GM18873 (cell line): ENCODE data around the gene CDH15.
"Not testable (repeated sequence)": the region's sequence is repeated elsewhere in the genome, so short reads cannot be mapped to it uniquely, and the experiment has no call there.

Experiments used
- ATAC-seq: cut with Tn5 transposase; IDR thresholded peaks from one replicate; pipeline ENCODE4 v1.9.1; 2021; ENCODE audit warnings: mild to moderate bottlenecking, moderate library complexity, moderate number of reproducible peaks; ENCODE audit not compliant: unreplicated experiment, low FRiP score

The CDH15 gene

GRCh38 chr16:89154390-89155183 lies 17.0 kb upstream of the CDH15 start:
- no peak for ATAC-seq

GRCh38 chr16:89155184-89155679 lies 16.3 kb upstream of the CDH15 start:
- ATAC-seq: no peak

DNA sequence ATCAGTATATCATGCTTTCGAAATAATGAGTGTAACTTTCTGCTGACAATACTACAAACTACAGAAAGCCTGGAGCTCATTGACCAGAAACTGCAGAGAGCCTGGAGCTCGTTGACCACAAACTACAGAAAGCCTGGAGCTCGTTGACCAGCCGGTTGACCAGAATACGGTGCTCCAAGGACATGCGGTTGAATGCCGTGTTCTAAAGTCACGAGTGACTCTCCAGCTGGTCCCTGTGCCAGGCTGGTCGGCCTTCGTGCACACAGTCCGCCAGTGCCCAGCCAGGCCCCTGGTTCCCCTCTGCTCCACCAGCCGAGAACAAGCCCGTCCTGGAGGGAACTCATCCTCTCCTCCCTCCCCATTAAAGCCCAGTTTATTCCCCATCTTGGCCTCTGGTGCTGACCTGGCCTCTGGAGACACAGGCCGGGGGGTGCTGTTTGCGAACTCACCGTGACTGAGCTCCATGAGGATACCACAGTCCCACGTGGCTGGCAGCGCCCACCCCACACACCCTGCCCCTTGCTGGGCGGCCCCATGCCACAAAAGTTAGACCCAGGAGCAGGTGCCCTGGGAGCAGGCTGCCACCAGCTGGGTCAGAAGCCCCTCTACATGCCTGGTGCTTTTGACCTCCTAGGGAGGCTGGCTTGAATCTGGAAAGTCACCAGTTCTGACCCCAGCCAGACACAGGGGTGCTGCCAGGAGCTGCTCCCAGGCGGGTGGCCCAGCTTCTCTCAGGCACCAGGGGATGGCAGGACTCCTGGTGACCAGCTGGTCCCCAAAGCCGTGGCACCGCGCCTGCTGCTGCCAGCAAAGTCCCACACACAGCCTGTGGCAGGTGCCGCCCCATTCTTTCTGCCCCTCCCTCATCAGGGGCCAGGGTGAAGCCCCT lies 15.5 kb upstream of the CDH15 start:
- ATAC-seq: no peak

GRCh38 chr16:89156740-89157645 lies 14.6 kb upstream of the CDH15 start:
- no peak for ATAC-seq

DNA sequence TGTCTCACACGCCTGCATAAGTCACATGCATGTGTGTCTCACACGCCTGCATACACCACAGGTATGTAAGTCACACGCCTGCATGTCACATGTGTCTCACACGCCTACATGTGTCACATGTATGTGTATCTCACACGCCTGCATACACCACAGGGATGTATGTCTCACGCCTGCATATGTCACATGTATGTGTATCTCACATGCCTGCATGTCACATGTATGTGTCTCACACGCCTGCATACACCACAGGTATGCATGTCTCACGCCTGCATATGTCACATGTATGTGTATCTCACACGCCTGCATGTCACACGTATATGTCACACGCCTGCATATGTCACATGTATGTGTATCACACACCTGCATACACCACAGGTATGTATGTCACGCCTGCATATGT lies 13.8 kb upstream of the CDH15 start:
- ATAC-seq: no peak

DNA sequence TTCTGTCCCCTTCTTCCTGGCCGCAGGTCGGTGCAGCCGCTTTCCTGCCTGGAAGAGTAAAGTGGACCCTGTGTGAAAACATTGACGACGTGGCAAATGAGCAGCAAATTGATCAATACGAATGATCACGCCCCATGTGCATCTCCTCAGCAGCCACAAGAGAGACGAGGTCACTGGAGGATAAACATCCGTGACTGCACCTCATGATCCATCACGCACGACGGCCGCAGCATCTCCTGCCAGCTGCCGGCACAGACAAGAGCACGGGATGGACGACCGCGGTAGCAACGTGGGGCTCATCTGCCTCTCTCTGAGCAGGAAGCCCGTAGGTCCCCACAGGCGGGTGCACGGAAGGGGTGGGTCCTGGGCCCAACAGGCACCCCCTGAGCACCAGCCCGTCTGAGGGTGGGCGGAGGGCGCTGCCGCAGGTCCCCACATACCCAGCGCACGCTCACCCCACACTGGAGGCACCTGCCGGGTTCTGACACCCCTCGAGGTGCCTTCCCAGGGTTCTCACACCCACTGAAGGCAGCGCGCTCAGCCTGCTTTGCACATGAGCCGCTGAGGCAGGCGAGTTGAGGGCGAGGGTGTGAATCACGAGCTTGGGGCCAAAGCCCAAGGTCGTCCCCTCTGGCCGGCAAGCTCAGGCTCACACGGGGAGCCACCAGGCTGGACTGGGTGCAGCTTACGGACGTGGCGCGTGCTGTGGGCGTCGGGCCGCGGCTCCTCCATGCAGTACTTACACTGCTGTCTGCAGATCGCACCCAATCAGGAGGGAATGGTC lies 12.3 kb upstream of the CDH15 start:
- ATAC-seq: no peak

DNA sequence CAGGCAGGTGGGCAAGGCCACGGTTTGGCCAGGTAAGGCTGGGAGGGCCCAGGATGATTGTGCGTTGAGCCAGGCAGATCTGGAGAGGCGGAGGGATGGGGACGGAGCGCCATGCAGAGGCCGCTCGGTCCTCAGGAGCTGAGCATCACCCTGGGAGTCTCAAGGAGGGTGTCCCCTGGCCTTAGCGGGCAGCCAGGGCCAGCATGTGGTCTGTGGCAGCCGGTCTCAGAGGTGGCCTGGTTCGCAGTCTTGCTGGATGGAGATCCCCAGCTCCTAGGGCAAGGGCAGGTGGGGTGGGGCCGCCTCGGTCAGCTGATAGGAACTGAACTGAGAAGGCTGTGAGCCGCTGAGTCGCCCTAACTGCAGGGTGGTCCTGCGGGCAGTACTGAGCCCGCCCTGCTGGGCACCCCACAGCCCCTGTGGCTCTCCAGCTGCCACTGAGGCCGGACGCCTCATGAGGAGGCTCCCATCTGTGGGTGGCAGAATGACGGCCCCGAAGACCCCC lies 11.6 kb upstream of the CDH15 start:
- no peak for ATAC-seq

DNA sequence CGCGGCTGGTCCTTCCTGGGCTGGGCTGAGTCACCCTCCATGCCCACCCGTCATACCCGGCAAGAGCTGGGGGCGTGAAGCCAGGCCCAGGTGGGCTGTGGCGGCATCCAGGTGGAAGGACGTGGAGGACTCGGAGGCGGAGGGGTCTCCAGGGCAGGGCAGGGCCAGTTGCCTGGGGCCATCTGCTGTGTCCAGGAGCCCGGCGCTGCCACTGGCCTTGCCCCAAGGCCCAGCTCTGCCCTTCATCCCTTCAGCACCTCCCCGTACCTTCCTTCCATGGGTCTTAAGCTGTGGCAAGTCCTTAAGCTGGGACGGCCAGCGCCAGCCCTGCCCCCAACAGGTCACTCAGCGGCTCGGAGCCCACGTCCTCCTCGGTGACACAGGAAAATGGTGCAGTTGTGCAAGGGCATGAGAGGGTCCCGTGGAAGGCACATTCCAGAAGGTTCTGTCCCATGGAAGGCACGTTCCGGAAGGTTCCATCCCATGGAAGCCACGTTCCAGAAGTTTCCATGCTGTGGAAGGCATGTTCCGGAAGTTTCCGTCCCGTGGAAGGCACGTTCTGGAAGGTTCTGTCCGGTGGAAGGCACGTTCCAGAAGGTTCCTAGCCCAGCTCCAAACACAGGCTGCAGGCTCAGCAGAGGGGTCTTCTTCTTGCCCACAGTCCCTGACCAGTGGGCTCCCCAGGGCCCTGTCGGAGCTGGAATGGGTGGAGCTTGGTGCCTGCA lies 10.4 kb upstream of the CDH15 start:
- ATAC-seq: no peak

DNA sequence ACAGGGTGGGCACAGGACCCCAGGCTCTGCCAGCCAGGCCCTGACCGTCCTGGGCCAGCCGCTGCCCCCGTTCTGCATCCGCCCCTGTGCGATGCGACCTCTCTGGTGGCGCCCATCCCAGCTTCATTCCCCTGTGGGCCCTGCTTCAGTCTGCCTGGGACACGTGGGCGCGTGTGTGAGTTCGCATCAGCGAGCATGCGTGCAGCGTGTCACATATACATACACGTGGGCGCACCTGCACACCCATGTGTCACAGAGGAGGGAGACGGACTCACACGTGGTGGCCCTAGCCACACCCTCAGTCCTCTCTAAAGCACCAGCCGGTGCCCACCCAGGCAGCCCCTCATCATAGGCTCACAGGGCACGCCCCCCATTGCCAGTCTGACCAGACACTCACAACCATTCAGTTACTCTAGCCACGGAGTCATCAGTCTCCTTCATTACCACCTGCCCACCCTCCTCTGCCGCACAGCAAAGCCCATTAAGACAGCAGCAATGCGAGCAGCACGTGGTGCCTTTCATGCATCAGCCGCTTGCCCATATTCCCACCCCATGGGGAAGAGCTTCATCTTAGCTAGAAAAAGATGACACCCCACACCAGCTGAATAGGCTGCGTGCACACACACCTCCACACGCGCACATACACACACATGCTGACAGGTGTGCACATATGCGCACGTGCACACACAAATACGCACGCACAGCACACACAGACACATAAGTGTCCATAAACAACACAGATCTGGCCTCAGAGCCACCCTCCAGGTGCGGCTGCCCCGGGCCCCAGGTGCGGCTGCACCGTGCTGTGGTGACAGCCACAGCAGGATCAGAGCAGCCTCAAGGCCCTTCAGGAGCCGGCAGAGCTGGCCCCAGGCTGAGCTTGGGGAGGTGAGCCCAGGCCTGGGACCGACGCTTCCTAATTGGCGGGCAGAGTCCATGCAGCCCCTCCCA lies 9.5 kb upstream of the CDH15 start:
- ATAC-seq: no peak

DNA sequence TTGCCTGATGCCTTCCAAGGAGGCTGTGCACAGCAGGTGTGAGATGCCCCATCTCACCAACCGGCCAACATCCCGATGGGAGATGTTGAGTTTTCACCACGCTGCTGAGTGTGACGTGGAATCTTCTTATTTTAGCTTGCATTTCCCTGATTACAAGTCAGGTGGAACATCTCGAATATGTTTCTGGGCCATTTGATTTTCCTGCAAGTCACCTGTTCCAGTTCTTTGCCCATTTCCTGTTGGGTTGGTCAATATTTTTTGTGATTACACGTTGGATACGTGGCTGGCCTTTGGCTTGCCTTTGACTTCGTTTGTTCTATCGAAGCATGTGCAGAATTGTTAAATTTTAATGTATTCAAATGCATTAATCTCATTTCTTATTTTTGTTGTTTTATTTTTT lies 8.3 kb upstream of the CDH15 start:
- ATAC-seq: no peak

DNA sequence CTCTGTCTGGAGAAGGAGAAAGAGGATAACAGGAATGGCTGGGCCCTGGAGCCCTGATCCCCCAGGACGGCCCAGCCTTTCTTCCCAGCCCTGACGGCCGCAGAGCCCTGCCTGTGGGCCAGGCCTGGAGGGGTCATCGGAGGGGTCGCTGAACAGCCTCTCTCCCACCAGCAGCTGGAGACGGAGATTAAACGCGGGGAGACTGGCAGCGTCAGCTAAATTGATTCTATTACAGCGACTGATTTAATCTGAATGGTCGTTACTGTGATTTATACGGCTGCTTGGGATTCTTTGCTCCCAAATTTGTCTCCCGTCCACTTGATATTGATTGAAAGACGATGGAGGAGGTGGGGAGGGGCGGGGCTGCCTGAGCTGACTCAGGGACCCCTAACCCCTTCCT lies 7.1 kb upstream of the CDH15 start:
- no peak for ATAC-seq

GRCh38 chr16:89164847-89165680 lies 6.5 kb upstream of the CDH15 start:
- ATAC-seq: no peak

DNA sequence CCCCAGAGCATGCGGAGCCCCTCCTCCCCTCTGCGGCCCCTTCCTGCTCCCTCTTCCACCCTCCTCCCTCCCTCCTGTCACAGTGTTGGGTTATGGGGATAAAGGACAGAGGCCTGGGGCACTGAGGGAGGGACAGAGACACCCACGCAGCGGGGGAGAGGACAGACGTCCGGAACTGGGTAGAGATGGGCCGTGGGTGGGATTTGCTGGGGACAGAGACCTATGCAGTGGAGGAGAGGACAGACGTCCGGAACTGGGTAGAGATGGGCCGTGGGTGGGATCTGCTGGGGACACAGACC lies 5.9 kb upstream of the CDH15 start:
- ATAC-seq: not testable (repeated sequence)

DNA sequence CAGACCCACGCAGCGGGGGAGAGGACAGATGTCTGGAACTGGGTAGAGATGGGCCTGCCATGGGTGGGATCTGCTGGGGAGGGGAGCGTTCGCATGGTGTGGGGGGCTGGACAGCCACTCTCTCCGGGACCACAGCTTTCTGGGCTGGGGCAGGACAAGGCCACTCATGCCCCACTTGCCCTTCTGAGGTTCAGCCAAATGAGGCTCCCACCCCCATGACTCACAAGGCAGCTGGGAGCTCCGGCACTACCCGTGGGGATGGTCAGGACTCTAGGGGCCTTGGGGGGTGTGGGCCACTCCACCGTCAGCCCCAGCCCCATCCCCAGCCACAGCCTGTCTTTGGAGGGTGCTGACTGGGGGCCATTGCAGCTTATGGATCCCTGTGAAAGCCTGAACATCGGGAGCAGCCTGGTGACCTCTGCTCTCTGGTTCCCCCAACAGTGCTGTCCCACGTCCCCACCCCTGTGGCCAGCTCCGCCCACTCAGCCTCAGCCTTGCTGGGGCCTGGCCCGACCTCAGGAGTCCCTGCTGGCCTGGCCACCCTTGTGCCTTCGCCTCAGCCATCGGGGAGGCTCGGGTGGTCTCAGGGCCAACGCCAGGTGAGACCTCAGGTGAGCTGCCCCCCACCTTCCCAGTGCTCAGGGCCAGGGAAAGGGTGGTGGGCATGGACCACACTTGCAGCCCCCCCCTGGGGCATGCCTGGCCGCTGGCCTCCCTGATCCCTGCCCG lies 4.7 kb upstream of the CDH15 start:
- ATAC-seq: no peak

DNA sequence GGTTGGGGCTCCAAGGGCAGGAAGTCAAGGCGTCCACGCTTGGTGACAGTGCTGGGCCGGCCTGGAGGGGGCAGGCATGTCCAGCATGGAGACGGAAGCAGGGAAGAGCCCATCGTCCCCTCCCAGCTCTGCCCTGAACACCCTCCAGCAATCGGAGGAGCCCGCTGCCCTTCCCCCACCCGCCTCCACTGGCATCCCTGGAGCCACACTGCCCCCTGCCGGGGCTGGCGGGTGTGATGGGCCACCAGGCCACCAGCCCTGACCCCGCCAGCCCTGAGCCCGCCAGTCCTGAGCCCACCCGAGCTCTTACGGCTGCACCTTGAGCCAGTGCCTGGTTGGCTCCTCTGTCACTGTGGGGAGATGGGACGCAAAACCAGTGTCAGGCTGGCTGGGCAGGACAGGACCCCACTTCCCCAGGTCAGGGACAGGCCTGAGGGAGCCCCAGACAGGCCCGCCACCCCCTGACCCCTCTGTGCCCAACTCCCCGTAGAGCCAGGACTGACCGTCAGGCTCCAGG lies 4.1 kb upstream of the CDH15 start:
- ATAC-seq: no peak
